Uterus (tissue), 2 donors: ENCODE data around the gene AGPAT2.

ENCODE experiments used
- CTCF ChIP-seq, 4 experiments: fragments of 200-600 bp in 2 of 4; fragments of 450-650 bp in 2 of 4; sonication (generic) in 2 of 4; IDR thresholded peaks; one replicate each; pipeline ENCODE4 v1.5.1; 2016 to 2019; ENCODE audit warnings: antibody characterized with exemption in 4 of 4, mild to moderate bottlenecking in 2 of 4, moderate library complexity in 1 of 4
- POLR2A ChIP-seq, 2 donors: fragments of 450-650 bp; IDR thresholded peaks; one replicate each; pipeline ENCODE4 v1.6.1; 2016; ENCODE audit warnings: antibody characterized with exemption in 2 of 2, mild to moderate bottlenecking in 1 of 2, moderate library complexity in 1 of 2

GRCh38 chr9:136681945-136682699 is 5.1 kb downstream of the AGPAT2 start:
- TF ChIP-seq CTCF (IDR thresholded peaks at IDR 0.05) = no peak
- TF ChIP-seq POLR2A (IDR thresholded peaks at IDR 0.05) = no peak
